Activated CD4-positive, alpha-beta T cell treated with anti-CD3 and anti-CD28 coated beads for 36 hours (primary cell): ENCODE results near the gene TMEM167B. TPM values are rescaled to one million over a fixed set of nuclear protein-coding genes. Genes with fewer than 3 reads are reported as not detected.

Source experiments
- ATAC-seq: fragments of 200-7000 bp; cut with Tn5 transposase; one replicate; pipeline ENCODE4 v1.10.0; 2021; ENCODE audit warnings: mild to moderate bottlenecking, moderate library complexity
- CTCF ChIA-PET: fragments of 350-600 bp; sonication (Branson Sonifier 250); formaldehyde crosslinking; loops from one replicate; lab custom pipeline; 2021; ENCODE audit warnings: antibody characterized with exemption; lab: Charles Lee
- POLR2A ChIA-PET: fragments of 350-600 bp; sonication (Branson Sonifier 250); formaldehyde crosslinking; loops from one replicate; lab custom pipeline; 2021; ENCODE audit warnings: antibody characterized with exemption, inconsistent platforms; lab: Charles Lee
- DNase-seq: peaks from one replicate; pipeline ENCODE4 v3.0.0-alpha.2; 2020
- H3K27ac Mint-ChIP-seq: one replicate; pipeline ENCODE4 v1.8.0; 2021; ENCODE audit warnings: mixed read lengths
- H3K27me3 Mint-ChIP-seq: one replicate; pipeline ENCODE4 v1.8.0; 2021; ENCODE audit warnings: mixed read lengths
- H3K36me3 Mint-ChIP-seq: one replicate; pipeline ENCODE4 v1.8.0; 2021; ENCODE audit warnings: low read depth, mixed read lengths
- H3K4me1 Mint-ChIP-seq: one replicate; pipeline ENCODE4 v1.8.0; 2021; ENCODE audit warnings: mixed read lengths
- H3K4me3 Mint-ChIP-seq: one replicate; pipeline ENCODE4 v1.8.0; 2021; ENCODE audit warnings: mild to moderate bottlenecking, moderate library complexity, mixed read lengths
- H3K9me3 Mint-ChIP-seq: one replicate; pipeline ENCODE4 v1.8.0; 2021; ENCODE audit warnings: low read depth, mixed read lengths
- intact Hi-C, 2 experiments: fragments of 100-400 bp; cut with DNase I in 1 of 2; cut with micrococcal nuclease in 1 of 2; formaldehyde crosslinking; loops; one replicate each; pipeline versions ENCODE4 v1.14.2 to v1.15.1; 2022 to 2024; cut with DNase I, micrococcal nuclease
- total RNA-seq, 2 experiments: library from RNA; stranded (reverse); gene quantifications; one replicate each; pipeline ENCODE4 v1.2.3, GENCODE V29; 2021

Gene TMEM167B
- total RNA-seq, 2 experiments from 2014 or later, result 26.8 to 28.4 TPM

- intact Hi-C loops, result no loop called here
- ChIA-PET POLR2A (no interaction called here), CTCF (interaction anchor here (1.2 kb wide), 2 partner anchors 27 to 29 kb away, joined by 3 to 5 read pairs; a partner anchor contains a TSS)
- Mint-ChIP-seq H3K9me3 (no peaks in the 10 kb centered on the region), H3K27ac (no peak overlapping the region), H3K36me3 (no peaks in the 10 kb centered on the region), H3K27me3 (no peaks in the 10 kb centered on the region), H3K4me3 (no peak overlapping the region), H3K4me1 (no peaks in the 10 kb centered on the region)
- DNase-seq, result no peak
- no peak for ATAC-seq
Measured at GRCh38 chr1:109083501-109083900, 7.1 kb upstream of the TMEM167B start.

- H3K4me3 Mint-ChIP-seq, result no peak overlapping the region
- DNase-seq (no peak), ATAC-seq (no peak)
- H3K27me3 Mint-ChIP-seq, result no peaks in the 10 kb centered on the region
- ChIA-PET POLR2A (no interaction called here), CTCF (interaction anchor here (1.2 to 1.5 kb wide), 3 partner anchors 8 to 29 kb away, joined by 3 to 8 read pairs (median 5); partner anchors contain the start of gene TAF13)
- no peak overlapping the region for H3K27ac Mint-ChIP-seq
- H3K4me1 Mint-ChIP-seq, result no peaks in the 10 kb centered on the region
- H3K36me3 Mint-ChIP-seq, result no peaks in the 10 kb centered on the region
- intact Hi-C loops, result no loop called here
- H3K9me3 Mint-ChIP-seq, result no peaks in the 10 kb centered on the region
Measured at GRCh38 chr1:109083923-109084322, 6.6 kb upstream of the TMEM167B start.

- CTCF ChIA-PET, result interaction anchor here (0.6 to 1.5 kb wide), 5 partner anchors 9 to 236 kb away, joined by 3 to 8 read pairs (median 3); partner anchors contain the start of gene TAF13
- ATAC-seq, result peak; percentile 12
- H3K4me1 Mint-ChIP-seq, result peaks cover 7% of the 10 kb centered on the region
Measured at GRCh38 chr1:109084563-109085517, 5.7 kb upstream of the TMEM167B start.

GRCh38 chr1:109089242-109090015 lies 1.1 kb upstream of the TMEM167B start:
- no peaks in the 10 kb centered on the region for H3K9me3 Mint-ChIP-seq
- H3K4me3 Mint-ChIP-seq, result peak overlapping the region; percentile 85
- H3K27ac Mint-ChIP-seq, result peak overlapping the region; percentile 84
- DNase-seq (peak; percentile 77), ATAC-seq (peak; percentile 14)
- peaks cover 26% of the 10 kb centered on the region for H3K4me1 Mint-ChIP-seq
- no peaks in the 10 kb centered on the region for H3K27me3 Mint-ChIP-seq
- peaks cover 25% of the 10 kb centered on the region for H3K36me3 Mint-ChIP-seq
- ChIA-PET POLR2A (interaction anchor here (0.6 to 2.8 kb wide), 3 partner anchors 11 to 220 kb away, joined by 7 to 19 read pairs (median 10); partner anchors contain the start of gene TAF13), CTCF (interaction anchor here (0.6 to 2.8 kb wide), 6 partner anchors 10 to 189 kb away, joined by 3 to 47 read pairs (median 5); partner anchors contain the start of gene WDR47)
- intact Hi-C loops, result loop anchor here (1.0 to 10.0 kb wide), 17 partner anchors 11 to 458 kb away; partner anchors contain the start of genes PSMA5 (in 2 of the 2), STXBP3 (in 2 of the 2), TAF13 (in 2 of the 2) and WDR47 (in 2 of the 2)

More at GRCh38 chr1:109084563-109085517, 5.7 kb upstream of the TMEM167B start:
- H3K27me3 Mint-ChIP-seq, result no peaks in the 10 kb centered on the region
- no peaks in the 10 kb centered on the region for H3K9me3 Mint-ChIP-seq
- no peak overlapping the region for H3K27ac Mint-ChIP-seq
- no peak overlapping the region for H3K4me3 Mint-ChIP-seq
- intact Hi-C loops, result no loop called here
- no peak for DNase-seq
- POLR2A ChIA-PET, result no interaction called here
- H3K36me3 Mint-ChIP-seq, result peaks cover 6% of the 10 kb centered on the region

GRCh38 chr1:109091078-109091838 lies 694 bp downstream of the TMEM167B start:
- intact Hi-C loops, result loop anchor here (2.0 to 10.0 kb wide), 9 partner anchors 102 to 456 kb away; partner anchors contain the start of genes PSMA5 (in 2 of the 2), STXBP3 (in 2 of the 2), ATXN7L2 (in 1 of the 2) and GNAI3 (in 1 of the 2)
- ATAC-seq, result peak; percentile 60
- DNase-seq, result no peak
- H3K4me3 Mint-ChIP-seq, result peak overlapping the region; percentile 85
- H3K9me3 Mint-ChIP-seq, result no peaks in the 10 kb centered on the region
- no peaks in the 10 kb centered on the region for H3K27me3 Mint-ChIP-seq
- peak overlapping the region; percentile 84 for H3K27ac Mint-ChIP-seq
- CTCF ChIA-PET, result interaction anchor here (0.7 to 2.8 kb wide), 12 partner anchors 9 to 209 kb away, joined by 3 to 47 read pairs (median 4); partner anchors contain the start of genes ELAPOR1, TAF13 and WDR47
- POLR2A ChIA-PET, result interaction anchor here (0.5 to 2.8 kb wide), 8 partner anchors 9 to 120 kb away, joined by 3 to 19 read pairs (median 4); partner anchors contain the start of genes TAF13 and WDR47
- H3K36me3 Mint-ChIP-seq, result peaks cover 31% of the 10 kb centered on the region
- H3K4me1 Mint-ChIP-seq, result peaks cover 30% of the 10 kb centered on the region

- intact Hi-C loops, result loop anchor here (2.0 to 10.0 kb wide), 10 partner anchors 21 to 455 kb away; partner anchors contain the start of genes PSMA5 (in 2 of the 2), STXBP3 (in 2 of the 2), ATXN7L2 (in 1 of the 2) and GNAI3 (in 1 of the 2)
- POLR2A ChIA-PET, result interaction anchor here (0.6 to 2.8 kb wide), 7 partner anchors 8 to 120 kb away, joined by 3 to 19 read pairs (median 4); partner anchors contain the start of genes TAF13 and WDR47
- CTCF ChIA-PET, result interaction anchor here (0.7 to 2.8 kb wide), 9 partner anchors 9 to 123 kb away, joined by 3 to 47 read pairs (median 5); partner anchors contain the start of genes ELAPOR1, TAF13 and WDR47
- peaks cover 31% of the 10 kb centered on the region for H3K36me3 Mint-ChIP-seq
- peak overlapping the region; percentile 85 for H3K4me3 Mint-ChIP-seq
- peaks cover 30% of the 10 kb centered on the region for H3K4me1 Mint-ChIP-seq
- H3K27me3 Mint-ChIP-seq, result no peaks in the 10 kb centered on the region
- ATAC-seq (peak; percentile 20), DNase-seq (no peak)
- no peaks in the 10 kb centered on the region for H3K9me3 Mint-ChIP-seq
- peak overlapping the region; percentile 84 for H3K27ac Mint-ChIP-seq
Measured at GRCh38 chr1:109091839-109092193, 1.3 kb downstream of the TMEM167B start.

- CTCF ChIA-PET, result no interaction called here
- Mint-ChIP-seq H3K4me1 (peaks cover 29% of the 10 kb centered on the region), H3K27me3 (no peaks in the 10 kb centered on the region), H3K9me3 (no peaks in the 10 kb centered on the region), H3K36me3 (peaks cover 30% of the 10 kb centered on the region), H3K4me3 (no peak overlapping the region), H3K27ac (peak overlapping the region; percentile 37)
- POLR2A ChIA-PET, result no interaction called here
- intact Hi-C loops, result loop anchor here (5.0 to 10.0 kb wide), 4 partner anchors 330 to 453 kb away; partner anchors contain the start of genes ATXN7L2 (in 1 of the 2), GNAI3 (in 1 of the 2), PSMA5 (in 1 of the 2) and STXBP3 (in 1 of the 2)
- no peak for ATAC-seq
- no peak for DNase-seq
Measured at GRCh38 chr1:109094377-109094803, 3.8 kb downstream of the TMEM167B start.

GRCh38 chr1:109094871-109095270 lies 4.3 kb downstream of the TMEM167B start:
- no peak for ATAC-seq
- no peaks in the 10 kb centered on the region for H3K27me3 Mint-ChIP-seq
- peaks cover 25% of the 10 kb centered on the region for H3K4me1 Mint-ChIP-seq
- no peak for DNase-seq
- ChIA-PET CTCF (no interaction called here), POLR2A (no interaction called here)
- H3K27ac Mint-ChIP-seq, result peak overlapping the region; percentile 37
- H3K36me3 Mint-ChIP-seq, result peaks cover 26% of the 10 kb centered on the region
- no peaks in the 10 kb centered on the region for H3K9me3 Mint-ChIP-seq
- H3K4me3 Mint-ChIP-seq, result no peak overlapping the region
- intact Hi-C loops, result loop anchor here (5.0 to 10.0 kb wide), 4 partner anchors 330 to 452 kb away; partner anchors contain the start of genes ATXN7L2 (in 1 of the 2), GNAI3 (in 1 of the 2), PSMA5 (in 1 of the 2) and STXBP3 (in 1 of the 2)

GRCh38 chr1:109095631-109096030 lies 5.1 kb downstream of the TMEM167B start:
- Mint-ChIP-seq H3K9me3 (no peaks in the 10 kb centered on the region), H3K27ac (no peak overlapping the region), H3K27me3 (no peaks in the 10 kb centered on the region), H3K4me3 (no peak overlapping the region), H3K36me3 (peaks cover 26% of the 10 kb centered on the region), H3K4me1 (peaks cover 21% of the 10 kb centered on the region)
- CTCF ChIA-PET, result no interaction called here
- POLR2A ChIA-PET, result no interaction called here
- DNase-seq (no peak), ATAC-seq (no peak)
- intact Hi-C loops, result loop anchor here in 1 of 2 experiments (10.0 kb wide), 1 partner anchor 329 kb away; the partner anchor contains the start of gene PSMA5
